ENCODE measurements around the gene SPRY1.

- no peak for TF ChIP-seq POLR2AphosphoS5 (IDR thresholded peaks at IDR 0.05; ENCODE audit: low read depth)
- no peak for TF ChIP-seq CTCF (IDR thresholded peaks at IDR 0.05; ENCODE audit: insufficient read depth, low read length)
- TF ChIP-seq GABPA (IDR thresholded peaks at IDR 0.05; ENCODE audit: low read depth), result no peak
- TF ChIP-seq SPI1 (IDR thresholded peaks at IDR 0.05; ENCODE audit: borderline replicate concordance, low read depth), result no peak
Measured at GRCh38 chr4:123453061-123453680, 56.6 kb downstream of the SPRY1 start.
